ENCODE measurements around the gene INTS2.
"Not testable (repeated sequence)": the region's sequence is repeated elsewhere in the genome, so short reads cannot be mapped to it uniquely, and the experiment has no call there.

Gene INTS2

DNA sequence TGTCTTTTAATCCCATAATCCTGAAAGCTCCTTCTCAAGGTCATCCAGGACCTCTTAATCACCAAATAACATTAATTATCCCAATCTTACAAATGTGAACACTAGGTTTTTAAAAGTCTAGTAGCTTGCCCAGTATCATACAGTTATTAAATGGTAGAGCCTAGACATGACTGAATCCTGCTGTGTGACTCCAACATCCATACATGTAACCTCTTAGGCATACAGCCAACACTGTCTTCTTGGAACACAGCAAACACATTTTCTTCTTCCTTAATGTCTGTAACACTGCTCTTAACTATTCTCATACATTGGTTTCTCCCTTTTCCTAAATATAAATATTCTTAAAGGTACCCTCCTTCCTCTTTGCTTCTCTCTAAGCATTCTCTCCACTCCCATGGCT lies 78.1 kb downstream of the INTS2 start:
- no peak for DNase-seq (ENCODE audit: low spot score)

DNA sequence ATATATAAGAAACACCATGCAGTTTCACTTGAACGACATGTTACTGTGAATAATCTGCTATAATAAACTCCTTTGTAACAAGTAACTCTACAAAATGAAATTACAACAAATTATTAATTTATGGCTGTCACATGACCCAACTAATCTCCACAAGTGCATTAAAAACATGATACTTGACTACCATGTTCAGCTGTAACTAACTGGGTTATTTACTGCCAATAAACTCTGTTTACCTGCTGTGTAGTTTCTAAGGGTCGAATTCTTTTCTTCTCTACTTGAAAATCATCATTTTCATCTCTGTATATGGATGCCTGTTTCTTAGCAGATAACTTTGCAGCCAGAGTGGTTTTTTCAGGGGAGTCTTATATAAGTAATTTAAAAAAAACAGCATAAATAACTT lies 78.9 kb downstream of the INTS2 start:
- DNase-seq (ENCODE audit: low spot score), result no peak

GRCh38 chr17:61848247-61848646 lies 79.5 kb downstream of the INTS2 start:
- DNase-seq (ENCODE audit: low spot score), result no peak

GRCh38 chr17:61847659-61848058 lies 80.1 kb downstream of the INTS2 start:
- DNase-seq (ENCODE audit: low spot score), result no peak

- no peak for DNase-seq (ENCODE audit: low spot score)
Measured at GRCh38 chr17:61846761-61847375, 80.9 kb downstream of the INTS2 start.

- no peak for DNase-seq (ENCODE audit: low spot score)
Measured at GRCh38 chr17:61846088-61846487, 81.7 kb downstream of the INTS2 start.

GRCh38 chr17:61843435-61843834 lies 84.3 kb downstream of the INTS2 start:
- DNase-seq (ENCODE audit: low spot score), result no peak

GRCh38 chr17:61842899-61843298 lies 84.9 kb downstream of the INTS2 start:
- no peak for DNase-seq (ENCODE audit: low spot score)

GRCh38 chr17:61839300-61839786 lies 88.4 kb downstream of the INTS2 start:
- no peak for DNase-seq (ENCODE audit: low spot score)

DNA sequence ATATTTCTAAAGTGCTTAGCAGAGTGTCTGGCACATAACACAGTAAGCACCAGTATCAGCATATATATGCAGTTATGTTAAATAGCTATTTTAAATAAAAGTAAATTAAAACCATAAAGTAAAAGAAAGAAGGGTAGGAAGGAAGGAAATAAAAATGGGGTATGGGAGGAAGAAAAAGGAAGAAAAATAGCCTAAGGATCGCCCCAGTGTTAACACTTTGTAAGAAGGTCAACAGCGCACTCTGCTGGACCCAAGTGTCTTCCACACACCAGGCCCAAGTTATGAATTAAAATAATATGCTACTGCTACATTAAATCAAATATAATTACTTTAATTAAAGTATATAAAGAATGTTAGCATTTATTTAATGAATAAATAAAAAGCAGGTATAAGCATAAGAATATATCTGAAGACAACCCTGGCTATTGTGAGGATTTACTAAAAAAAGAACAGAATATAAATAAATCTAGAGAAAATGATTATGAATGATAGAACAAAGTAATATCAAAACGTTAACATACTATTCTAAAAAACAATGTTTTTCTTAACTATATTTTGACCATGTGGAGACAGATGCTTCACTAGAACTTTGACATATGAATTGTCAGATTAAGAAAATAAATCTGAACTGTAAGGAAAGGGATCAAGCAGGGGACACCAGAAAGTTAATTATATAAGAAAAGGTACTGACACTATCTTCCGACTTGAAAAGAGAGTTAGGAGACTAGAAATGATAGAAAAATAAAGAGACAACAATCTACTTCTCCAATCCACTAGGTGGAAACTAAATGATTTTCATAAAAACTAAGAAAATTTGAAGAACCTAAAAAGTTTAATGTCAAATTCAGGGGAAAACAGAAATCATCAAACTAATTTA lies 90.4 kb downstream of the INTS2 start:
- peak; percentile 47 for DNase-seq (ENCODE audit: low spot score)

- no peak for DNase-seq (ENCODE audit: low spot score)
Measured at GRCh38 chr17:61836266-61837174, 91.3 kb downstream of the INTS2 start.

DNA sequence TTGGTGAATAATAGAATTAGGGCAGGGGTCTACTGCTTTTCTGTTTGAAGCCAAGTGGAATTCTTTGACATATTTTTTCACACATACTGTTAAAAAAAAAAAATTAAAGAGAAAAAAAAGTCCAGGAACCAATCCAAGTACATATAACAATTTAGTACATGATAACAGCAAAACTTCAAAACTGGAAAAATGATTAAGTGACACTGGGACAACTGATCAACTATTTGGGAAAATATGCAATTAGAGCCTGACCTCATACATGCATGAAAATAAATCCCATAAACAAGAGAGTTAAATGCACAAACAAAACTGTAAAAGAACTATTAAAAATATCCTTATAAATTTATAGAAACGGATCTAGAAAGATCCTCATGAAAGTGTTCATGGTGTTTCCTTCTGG lies 92.2 kb downstream of the INTS2 start:
- DNase-seq (ENCODE audit: low spot score), result no peak

DNA sequence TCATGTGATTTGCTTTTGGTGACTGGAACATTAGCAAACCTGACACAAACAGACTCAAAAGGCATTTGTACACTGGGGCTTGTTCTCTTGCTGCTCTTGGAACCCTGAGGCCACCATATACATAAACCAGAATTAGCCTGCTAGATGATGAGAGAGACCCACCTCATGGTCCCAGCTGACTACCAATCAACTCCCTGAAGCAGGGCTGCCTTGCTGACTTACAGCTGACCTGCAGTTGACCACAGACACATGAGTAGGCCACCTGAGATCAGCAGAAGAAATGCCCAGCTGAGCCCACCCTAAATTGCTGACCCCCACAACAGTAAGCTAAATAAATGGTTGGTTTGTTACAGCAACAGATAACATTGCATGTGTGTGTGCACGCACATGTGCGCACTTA lies 93.2 kb downstream of the INTS2 start:
- no peak for DNase-seq (ENCODE audit: low spot score)

DNA sequence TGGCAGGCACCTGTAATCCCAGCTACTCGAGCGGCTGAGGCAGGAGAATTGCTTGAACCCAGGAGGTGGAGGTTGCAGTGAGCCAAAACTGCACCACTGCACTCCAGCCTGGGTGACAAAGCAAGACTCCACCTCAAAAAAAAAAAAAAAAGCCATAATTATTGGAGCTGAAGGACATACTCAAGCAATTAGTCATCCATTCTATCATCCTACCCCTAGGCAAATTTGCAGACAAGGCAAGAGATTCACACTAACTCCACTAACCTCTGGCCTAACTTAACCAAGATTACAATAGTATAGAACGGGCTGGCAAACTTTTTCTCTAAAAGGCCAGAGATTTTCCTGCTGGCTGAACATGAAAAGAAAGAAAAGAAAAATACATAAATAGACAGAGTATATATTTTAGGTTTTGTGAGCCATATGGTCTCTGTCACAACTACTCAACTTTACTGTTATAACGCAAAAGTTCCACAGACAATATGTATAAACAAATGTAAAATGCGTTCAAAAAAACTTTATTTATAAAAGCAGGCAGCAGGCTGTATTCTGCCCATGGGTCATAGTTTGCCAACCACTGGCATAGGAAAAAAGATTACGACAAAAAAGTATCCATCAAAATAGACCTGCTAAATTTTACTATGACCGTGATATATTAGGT lies 94.1 kb downstream of the INTS2 start:
- peak; percentile 34 for DNase-seq (ENCODE audit: low spot score)

- no peak for DNase-seq (ENCODE audit: low spot score)
Measured at GRCh38 chr17:61832463-61832862, 95.3 kb downstream of the INTS2 start.

DNA sequence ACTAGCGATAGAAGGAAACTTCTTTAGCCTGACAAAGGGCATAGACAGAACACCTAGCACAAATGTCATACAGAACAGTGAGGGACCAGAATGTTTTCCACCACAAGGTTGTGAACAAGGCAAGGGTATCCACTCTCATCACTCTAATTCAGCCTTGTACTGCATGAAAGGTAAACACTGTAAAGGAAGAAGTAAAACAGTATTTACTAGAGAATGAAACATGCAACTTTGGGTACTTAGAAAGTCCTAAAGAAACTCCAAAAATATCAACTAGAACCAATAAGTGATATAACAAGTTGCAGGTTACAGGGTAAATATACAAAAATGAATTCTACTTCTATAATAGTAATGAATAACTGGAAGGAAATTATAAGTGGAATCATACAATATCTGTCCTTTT lies 96.7 kb downstream of the INTS2 start:
- DNase-seq (ENCODE audit: low spot score), result no peak

DNA sequence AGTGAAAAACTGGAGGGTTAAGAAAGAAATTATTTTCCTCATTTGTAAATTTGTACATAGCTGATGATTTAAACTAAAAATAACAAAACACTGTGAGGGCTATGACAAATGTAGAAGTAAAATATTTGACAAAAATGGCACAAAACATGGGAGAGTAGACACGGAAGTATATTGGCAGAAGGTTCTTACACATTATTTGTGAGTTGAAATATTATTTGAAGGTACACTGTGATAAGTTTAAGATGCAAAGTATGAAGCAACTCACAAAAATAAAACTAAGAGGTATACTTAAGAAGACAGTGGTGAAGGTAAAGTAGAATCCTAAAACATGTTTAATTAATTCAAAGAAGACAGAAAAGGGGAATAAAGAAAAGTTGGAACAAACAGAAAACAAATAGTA lies 99.1 kb downstream of the INTS2 start:
- no peak for DNase-seq (ENCODE audit: low spot score)

DNA sequence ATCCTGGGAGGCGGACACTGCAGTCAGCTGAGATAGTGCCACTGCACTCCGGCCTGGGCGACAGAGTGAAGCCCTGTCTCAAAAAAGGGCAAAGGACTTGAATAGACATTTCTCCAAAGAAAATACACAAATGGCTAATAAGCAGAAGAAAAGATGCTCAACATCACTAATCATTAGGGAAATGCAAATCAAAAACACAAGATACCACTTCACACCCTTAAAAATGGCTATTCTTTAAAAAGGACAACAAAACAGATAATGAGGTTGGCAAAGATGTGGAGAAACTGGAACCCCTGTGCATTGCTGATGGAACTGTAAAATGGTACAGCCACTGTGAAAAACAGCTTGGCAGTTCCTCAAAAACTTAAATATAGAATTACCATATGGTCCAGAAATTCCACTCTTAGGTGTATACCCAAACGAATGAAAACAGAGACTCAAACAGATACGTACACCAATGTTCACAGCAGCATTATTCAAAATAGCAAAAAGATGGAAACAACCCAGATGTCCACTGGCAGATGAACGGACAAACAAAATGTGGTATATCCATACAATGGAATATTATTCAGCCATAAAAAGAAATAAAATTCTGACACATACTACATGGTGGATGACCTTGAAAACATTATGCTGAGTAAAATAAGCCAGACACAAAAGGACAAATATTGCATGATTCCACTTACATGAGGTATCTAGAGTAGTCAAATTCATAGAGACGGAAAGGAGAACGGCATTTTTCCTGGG lies 100.0 kb downstream of the INTS2 start:
- DNase-seq (ENCODE audit: low spot score), result no peak

- not testable (repeated sequence) for DNase-seq (ENCODE audit: low spot score)
Measured at GRCh38 chr17:61826866-61827265, 100.9 kb downstream of the INTS2 start.

DNA sequence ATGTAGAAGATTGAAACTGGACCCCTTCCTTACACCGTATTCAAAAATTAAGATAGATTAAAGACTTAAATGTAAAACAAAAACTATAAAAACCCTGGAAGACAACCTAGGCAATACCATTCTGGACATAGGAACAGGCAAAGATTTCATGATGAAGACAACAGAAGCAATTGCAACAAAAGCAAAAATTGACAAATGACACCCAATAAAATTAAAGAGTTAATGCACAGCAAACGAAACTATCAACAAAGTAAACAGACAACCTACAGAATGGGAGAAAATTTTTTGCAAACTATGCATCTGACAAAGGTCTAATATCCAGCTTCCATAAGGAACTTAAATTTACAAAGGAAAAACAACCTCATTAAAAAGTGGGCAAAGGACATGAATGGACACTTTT lies 101.6 kb downstream of the INTS2 start:
- DNase-seq (ENCODE audit: low spot score), result not testable (repeated sequence)

- no peak for DNase-seq (ENCODE audit: low spot score)
Measured at GRCh38 chr17:61825448-61826137, 102.2 kb downstream of the INTS2 start.
